H7 (cell line): ENCODE data around the gene PBX3. TPM values are rescaled to one million over a fixed set of nuclear protein-coding genes. Genes with fewer than 3 reads are reported as not detected.
"Not testable (repeated sequence)": the region's sequence is repeated elsewhere in the genome, so short reads cannot be mapped to it uniquely, and the experiment has no call there.

Source experiments
- DNase-seq: peaks from one replicate; pipeline ENCODE4 v3.0.0; 2012
- H3K27me3 ChIP-seq: 2 replicates; pipeline ENCODE4 v1.6.0; 2011; ENCODE audit warnings: mild to moderate bottlenecking, low read length; ENCODE audit not compliant: control insufficient read depth, insufficient read depth
- H3K36me3 ChIP-seq: replicated peaks from 2 replicates; pipeline ENCODE4 v1.5.1; 2011; ENCODE audit warnings: low read length; ENCODE audit not compliant: control insufficient read depth, insufficient read depth
- H3K4me3 ChIP-seq: 2 replicates; pipeline ENCODE4 v1.5.1; 2011; ENCODE audit warnings: low read depth, mild to moderate bottlenecking, control low read depth, low read length, moderate library complexity; ENCODE audit not compliant: insufficient read depth
- total RNA-seq: library from RNA; depleted of rRNA; stranded (reverse); fragments of >200 nt; shearing (Covaris generic); gene quantifications from 2 replicates; pipeline ENCODE4 v1.2.3, GENCODE V29; 2014

The PBX3 gene
- total RNA-seq, 1 experiment from 2014 or later = 46.9 TPM

DNA sequence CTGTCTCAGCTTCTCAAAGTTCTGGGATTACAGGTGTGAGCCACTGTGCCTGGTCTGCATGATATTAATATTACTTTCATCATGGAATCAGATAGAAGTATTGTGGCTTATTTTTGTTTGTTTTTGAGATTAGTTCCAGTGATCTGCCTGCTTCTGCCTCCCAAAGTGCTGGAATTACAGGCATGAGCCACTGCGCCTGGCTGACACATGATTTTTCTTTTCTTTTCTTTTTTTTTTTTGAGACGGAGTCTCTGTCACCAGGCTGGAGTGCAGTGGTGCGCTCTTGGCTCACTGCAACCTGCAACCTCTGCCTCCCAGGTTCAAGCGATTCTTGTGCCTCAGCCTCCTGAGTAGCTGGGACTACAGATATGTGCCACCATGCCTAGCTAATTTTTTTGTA is 29.6 kb downstream of the PBX3 start:
- H3K27me3 ChIP-seq, H3K4me3 ChIP-seq, H3K36me3 ChIP-seq, DNase-seq: not testable (repeated sequence)

DNA sequence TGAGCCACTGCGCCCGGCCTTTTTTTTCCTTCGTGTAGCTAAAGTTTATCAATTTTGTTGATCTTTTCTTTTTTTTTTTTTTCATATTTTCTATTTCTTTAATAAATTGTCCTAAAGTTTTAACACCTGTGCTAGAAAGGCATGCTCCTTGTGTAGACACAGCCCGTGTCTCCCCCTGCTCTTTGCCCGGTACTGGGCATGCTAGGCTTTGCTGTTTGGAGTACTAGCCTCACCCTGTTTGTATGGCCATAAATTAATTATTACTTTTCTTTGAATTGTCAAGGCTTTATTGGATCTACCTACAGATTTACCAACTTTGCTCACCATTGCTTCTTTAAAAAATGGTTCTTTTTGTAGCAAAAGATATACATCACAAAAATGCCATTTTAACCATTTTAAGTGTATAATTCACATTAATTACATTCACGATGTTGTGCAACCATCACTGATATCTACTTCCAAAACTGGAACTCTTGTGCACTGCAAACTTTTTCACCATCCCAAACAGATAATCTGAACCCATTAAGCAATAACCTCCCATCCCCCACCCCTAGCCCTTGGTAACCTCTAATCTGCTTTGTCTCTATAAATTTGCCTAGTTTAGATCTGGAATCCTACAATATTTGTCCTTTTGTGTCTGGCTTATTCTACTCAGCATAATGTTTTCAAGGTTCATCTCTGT is 31.5 kb downstream of the PBX3 start:
- H3K4me3 ChIP-seq, DNase-seq, H3K27me3 ChIP-seq, H3K36me3 ChIP-seq: not testable (repeated sequence)

DNA sequence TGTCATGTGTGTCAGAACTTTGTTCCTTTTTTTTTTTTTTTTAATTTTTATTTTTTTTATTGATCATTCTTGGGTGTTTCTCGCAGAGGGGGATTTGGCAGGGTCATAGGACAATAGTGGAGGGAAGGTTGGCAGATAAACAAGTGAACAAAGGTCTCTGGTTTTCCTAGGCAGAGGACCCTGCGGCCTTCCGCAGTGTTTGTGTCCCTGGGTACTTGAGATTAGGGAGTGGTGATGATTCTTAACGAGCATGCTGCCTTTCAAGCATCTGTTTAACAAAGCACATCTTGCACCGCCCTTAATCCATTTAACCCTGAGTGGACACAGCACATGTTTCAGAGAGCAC is 32.0 kb downstream of the PBX3 start:
- not testable (repeated sequence) for DNase-seq, H3K27me3 ChIP-seq, H3K36me3 ChIP-seq, H3K4me3 ChIP-seq

DNA sequence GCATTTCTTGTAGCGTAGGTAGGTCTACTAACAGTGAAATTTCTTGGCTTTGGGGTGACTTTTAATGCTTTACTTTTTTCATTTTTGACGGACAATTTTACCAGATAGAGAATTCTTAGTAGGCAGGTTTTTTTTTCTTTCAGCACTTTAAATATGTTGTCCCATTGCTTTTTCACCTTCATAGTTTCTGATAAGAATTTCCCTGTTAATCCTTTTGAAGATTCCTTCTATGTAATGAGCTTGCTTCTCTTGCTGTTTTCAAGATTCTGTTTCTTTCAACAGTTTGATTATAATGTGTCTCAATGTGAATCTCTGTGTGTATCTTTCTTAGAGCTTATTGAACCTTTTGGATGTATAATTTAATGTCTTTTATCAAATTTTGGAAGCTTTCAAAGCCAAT is 35.5 kb downstream of the PBX3 start:
- no peaks in the 10 kb centered on the region for H3K27me3 ChIP-seq
- no peaks in the 10 kb centered on the region for H3K36me3 ChIP-seq
- no peak overlapping the region for H3K4me3 ChIP-seq
- no peak for DNase-seq

DNA sequence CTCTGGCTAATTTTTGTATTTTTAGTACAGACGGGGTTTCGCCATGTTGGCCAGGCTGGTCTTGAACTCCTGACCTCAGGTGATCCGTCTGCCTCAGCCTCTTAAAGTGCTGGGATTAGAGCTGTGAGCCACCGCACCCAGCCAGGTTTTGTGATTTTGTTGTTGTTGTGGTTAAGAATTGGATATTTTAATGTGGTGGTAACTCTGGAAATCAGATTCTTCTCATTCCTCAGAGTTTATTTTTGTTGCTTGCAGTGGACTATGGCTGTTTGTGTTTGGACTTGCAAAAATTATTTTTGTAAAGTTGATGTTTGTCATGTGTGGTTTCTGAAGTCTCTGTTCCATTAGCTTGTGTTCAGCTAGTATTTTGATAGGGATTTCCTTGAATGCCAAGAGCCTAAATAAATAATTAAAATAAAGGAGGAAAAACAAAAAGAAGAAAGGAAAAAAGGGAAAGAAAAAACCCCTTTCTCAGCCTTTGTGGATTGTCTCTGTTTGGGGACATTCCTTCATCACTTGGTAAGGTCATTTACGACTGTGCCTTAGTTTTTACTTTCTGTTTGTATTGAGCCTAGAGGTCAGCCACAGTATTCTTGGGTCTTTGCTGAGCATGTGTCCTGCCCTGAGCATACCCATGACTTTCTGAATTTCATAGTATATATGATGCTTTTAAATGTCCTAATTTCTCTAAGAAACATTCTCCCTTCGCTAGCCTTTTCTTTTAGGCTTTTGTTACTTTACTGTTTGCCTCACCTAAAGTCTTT is 37.3 kb downstream of the PBX3 start:
- no peak for DNase-seq
- H3K27me3 ChIP-seq = no peaks in the 10 kb centered on the region
- no peak overlapping the region for H3K4me3 ChIP-seq
- no peaks in the 10 kb centered on the region for H3K36me3 ChIP-seq

DNA sequence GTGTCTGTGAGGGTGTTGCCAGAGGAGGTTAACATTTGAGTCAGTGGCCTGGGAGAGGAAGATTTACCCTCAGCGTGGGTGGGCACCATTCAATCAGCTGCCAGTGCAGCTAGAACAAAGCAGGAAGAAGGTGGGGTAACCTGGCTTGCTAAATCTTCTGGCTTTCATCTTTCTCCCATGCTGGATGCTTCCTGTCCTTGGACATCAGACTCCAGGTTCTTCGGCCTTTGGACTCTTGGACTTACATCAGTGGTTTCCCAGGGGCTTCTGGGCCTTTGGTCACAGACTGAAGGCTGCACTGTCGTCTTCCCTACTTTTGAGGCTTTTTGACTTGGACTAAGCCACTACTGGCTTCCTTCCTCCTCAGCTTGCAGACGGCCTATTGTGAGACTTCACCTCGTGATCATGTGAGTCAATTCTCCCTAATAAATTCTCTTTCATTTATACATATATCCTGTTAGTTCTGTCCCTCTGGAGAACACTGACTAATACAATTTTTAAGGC is 38.1 kb downstream of the PBX3 start:
- Histone ChIP-seq H3K27me3 (no peaks in the 10 kb centered on the region), H3K36me3 (no peaks in the 10 kb centered on the region), H3K4me3 (no peak overlapping the region)
- no peak for DNase-seq

DNA sequence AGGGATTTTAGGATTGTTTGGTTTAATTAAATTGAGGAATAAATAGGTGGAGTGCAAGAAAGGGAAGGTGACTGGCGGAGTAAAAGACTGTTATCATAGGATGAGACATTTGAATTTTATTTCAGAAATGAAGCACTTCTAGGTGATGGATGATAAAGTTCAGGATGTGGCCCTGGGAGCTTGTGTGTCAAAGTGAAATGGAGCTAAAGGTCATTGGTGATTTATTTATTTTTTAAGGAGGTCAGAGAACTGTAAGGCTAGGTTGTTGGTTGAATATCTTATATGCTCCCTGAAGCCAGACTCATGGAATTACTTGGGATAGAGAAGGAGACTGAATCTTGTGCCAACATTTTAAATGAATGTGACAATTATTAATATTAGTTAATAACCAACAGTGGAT is 40.5 kb downstream of the PBX3 start:
- Histone ChIP-seq H3K36me3 (no peaks in the 10 kb centered on the region), H3K4me3 (no peak overlapping the region), H3K27me3 (no peaks in the 10 kb centered on the region)
- DNase-seq = no peak

DNA sequence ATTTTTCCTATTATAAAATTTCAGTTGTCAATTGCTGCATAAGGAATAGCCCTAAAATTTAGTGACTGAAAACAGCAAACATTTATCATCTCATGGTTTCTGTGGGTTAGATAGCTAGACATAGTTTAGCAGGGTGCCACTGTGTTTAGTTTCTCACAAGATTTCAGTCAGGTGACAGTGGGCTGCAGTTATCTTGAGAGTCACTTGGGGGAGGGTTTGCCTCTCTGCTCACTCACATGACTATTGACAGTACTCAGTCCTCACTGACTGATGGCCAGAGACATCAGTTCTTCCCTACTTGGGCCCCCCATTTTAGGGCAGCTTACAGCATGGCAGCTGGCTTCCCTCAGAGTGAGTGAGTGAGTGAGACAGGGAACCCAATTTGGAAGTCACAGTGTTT is 42.0 kb downstream of the PBX3 start:
- Histone ChIP-seq H3K27me3 (no peaks in the 10 kb centered on the region), H3K4me3 (no peak overlapping the region), H3K36me3 (no peaks in the 10 kb centered on the region)
- no peak for DNase-seq

DNA sequence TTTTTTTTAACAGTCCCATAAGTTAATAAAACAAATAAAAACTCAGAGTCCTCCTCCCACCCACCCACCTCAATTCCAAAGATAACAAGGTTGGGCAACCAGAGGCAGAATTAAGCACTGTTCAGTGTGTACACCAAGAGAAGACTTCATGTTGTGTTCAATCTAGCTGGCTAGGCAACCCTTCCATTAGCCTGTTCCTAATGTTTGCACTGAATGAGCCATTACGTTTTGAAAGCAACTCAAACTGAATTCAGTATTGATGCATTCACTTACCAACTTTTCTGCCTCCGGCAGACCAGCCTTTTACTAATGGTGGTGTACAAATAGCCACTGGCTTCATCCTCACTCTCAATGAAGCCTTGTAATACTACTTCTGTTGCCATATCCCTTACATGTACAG is 47.5 kb downstream of the PBX3 start:
- no peak overlapping the region for H3K4me3 ChIP-seq
- no peak for DNase-seq
- H3K27me3 ChIP-seq = no peaks in the 10 kb centered on the region
- H3K36me3 ChIP-seq = no peaks in the 10 kb centered on the region

DNA sequence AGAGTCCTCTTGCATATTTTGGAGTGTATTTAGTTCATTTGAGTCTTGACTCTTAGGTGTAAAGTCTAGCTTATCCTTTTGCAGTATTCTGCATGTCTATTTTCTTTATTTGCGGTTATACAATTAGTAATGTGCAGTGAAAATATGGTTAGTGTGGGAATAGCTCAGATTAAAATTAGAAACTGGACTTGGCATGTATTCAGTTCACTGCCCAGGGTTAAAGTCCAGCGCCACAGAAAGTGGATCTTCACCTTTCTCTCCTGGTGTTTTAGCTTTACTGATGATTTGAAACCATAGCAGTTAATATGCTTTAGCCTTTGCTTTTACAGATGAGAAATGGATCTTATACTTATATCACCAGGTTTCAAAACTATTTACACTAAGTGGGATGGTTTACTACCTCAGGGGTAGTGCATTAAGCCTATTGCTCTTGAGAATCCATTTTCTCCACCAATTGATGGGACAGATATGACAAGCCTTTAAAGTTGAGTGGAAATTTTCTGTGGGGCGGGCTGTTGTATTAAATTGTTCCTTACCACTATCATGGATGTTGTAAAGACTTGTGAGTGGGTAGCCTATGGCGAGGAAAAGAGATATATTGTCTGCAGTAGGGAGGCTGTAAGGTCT is 48.9 kb downstream of the PBX3 start:
- no peak for DNase-seq
- H3K4me3 ChIP-seq = no peak overlapping the region
- no peaks in the 10 kb centered on the region for H3K27me3 ChIP-seq
- H3K36me3 ChIP-seq = no peaks in the 10 kb centered on the region

DNA sequence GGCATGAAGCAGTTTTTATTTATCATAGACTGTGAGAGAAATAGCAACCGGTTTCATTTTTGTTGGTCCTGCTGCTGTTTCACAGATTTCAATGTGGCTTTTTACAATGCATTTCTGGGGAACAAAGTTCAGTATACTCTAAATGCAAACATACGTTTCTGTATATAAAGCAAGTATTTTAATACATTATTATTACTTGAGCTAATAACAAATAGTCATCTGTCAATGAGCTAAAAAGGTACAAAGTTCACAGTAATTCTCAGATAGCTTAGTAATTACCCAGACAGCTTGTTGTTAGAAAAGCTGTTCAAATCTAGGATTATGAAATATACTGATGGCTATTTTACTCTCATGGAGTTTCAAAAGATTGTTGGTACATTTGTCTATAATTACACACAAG is 50.8 kb downstream of the PBX3 start:
- H3K27me3 ChIP-seq = no peaks in the 10 kb centered on the region
- no peak for DNase-seq
- H3K4me3 ChIP-seq = no peak overlapping the region
- no peaks in the 10 kb centered on the region for H3K36me3 ChIP-seq

DNA sequence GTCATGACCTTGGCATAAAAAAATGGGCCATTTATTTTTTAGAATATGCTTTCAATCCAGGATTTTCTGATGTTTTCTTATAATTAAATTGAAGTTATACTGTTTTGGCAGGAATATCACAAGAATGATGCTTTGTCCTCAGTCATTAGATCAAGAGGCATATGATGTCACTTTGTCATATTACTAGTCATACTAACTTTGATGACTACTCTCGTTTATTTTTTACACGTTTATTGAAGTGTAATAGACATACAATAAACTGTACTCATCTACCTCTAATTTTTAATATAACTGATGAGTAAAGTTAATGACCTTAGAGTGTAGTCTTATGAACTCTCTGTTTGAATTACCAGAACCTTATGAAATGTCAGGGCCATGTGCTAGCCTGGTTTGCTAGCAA is 56.4 kb downstream of the PBX3 start:
- Histone ChIP-seq H3K27me3 (no peaks in the 10 kb centered on the region), H3K36me3 (no peaks in the 10 kb centered on the region), H3K4me3 (no peak overlapping the region)
- no peak for DNase-seq

DNA sequence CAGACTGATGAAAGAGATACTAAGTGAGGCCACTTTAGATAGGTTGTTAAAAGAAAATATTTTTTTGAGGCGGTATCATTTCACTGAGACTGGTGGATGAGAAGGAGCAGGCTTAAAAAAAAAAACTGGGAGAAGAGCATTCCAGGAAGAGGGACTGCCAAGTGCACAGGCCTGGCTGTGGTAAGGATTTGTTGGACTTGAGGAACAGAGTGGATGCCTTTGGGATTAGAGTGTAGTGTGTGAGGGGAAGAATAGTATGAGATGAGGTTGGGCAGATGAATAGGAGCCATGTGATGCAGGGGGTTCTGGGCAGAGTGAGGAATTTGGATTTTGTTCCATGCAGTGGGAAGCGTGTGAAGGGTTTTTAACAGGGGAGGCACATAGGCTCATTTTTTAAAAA is 57.9 kb downstream of the PBX3 start:
- DNase-seq = no peak

DNA sequence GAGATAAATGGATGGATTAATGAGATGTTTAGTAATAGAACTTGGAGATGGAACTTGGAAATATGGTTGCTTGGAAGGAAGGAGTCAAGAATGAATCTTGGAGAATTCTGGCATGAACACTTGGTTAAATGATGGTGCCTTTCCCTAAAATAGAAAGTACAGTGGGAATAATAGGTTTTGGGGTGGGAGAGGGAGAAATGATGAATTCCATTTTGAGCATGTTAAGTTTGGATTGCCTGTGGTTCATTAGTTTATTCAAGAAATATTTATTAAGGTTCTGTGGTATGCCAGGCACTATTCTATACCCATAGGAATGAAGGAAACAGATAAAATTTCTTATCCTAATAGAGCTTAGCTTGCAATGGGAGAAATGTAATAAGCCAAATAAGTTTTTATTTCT is 58.4 kb downstream of the PBX3 start:
- no peak overlapping the region for H3K4me3 ChIP-seq
- DNase-seq = no peak
- H3K27me3 ChIP-seq = no peaks in the 10 kb centered on the region
- no peaks in the 10 kb centered on the region for H3K36me3 ChIP-seq

More for the DNA sequence above, 57.9 kb downstream of the PBX3 start:
- Histone ChIP-seq H3K4me3 (no peak overlapping the region), H3K27me3 (no peaks in the 10 kb centered on the region), H3K36me3 (no peaks in the 10 kb centered on the region)

DNA sequence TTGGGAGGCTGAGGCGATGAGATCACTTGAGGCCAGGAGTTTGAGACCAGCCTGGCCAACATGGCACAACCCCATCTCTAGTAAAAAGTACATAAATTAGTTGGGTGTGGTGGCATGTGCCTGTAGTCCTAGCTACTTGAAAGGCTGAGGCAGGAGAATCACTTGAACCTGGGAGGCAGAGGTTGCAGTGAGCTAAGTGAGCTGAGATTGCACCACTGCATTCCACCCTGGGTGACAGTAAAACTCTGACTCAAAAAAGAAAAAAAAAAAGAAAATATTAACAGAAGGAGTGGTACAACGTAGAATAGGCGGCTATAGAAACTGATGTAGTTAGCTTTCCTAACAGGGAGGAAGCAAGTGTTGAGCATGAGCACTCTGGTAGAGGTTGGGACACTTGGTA is 59.9 kb downstream of the PBX3 start:
- no peak overlapping the region for H3K4me3 ChIP-seq
- H3K27me3 ChIP-seq = no peaks in the 10 kb centered on the region
- H3K36me3 ChIP-seq = no peaks in the 10 kb centered on the region
- DNase-seq = no peak
